Rectal smooth muscle tissue (tissue), 1 donor: ENCODE results near the gene CD226.
"Not testable (repeated sequence)": the region's sequence is repeated elsewhere in the genome, so short reads cannot be mapped to it uniquely, and the experiment has no call there.

Source experiments
- H3K27ac ChIP-seq: one replicate; pipeline ENCODE4 v1.7.0; 2013; ENCODE audit warnings: low read depth, low read length, inconsistent platforms
- H3K27me3 ChIP-seq: one replicate; pipeline ENCODE4 v1.7.0; 2013; ENCODE audit warnings: low read length; ENCODE audit not compliant: control insufficient read depth, insufficient read depth
- H3K36me3 ChIP-seq: one replicate; pipeline ENCODE4 v1.7.0; 2013; ENCODE audit warnings: low read length; ENCODE audit not compliant: control insufficient read depth, insufficient read depth
- H3K4me1 ChIP-seq: one replicate; pipeline ENCODE4 v1.7.0; 2013; ENCODE audit warnings: low read length; ENCODE audit not compliant: control insufficient read depth, insufficient read depth
- H3K4me3 ChIP-seq: one replicate; pipeline ENCODE4 v1.7.0; 2013; ENCODE audit warnings: low read length
- H3K9ac ChIP-seq: one replicate; pipeline ENCODE4 v1.7.0; 2013; ENCODE audit warnings: low read length

The CD226 gene

GRCh38 chr18:69935319-69936190 is 12.1 kb downstream of the CD226 start:
- Histone ChIP-seq H3K27ac (no peak overlapping the region), H3K4me1 (no peaks in the 10 kb centered on the region), H3K9ac (no peak overlapping the region), H3K4me3 (no peak overlapping the region), H3K27me3 (no peaks in the 10 kb centered on the region), H3K36me3 (no peaks in the 10 kb centered on the region)

- no peaks in the 10 kb centered on the region for H3K4me1 ChIP-seq
- no peak overlapping the region for H3K9ac ChIP-seq
- H3K36me3 ChIP-seq: no peaks in the 10 kb centered on the region
- no peak overlapping the region for H3K27ac ChIP-seq
- no peak overlapping the region for H3K4me3 ChIP-seq
- H3K27me3 ChIP-seq: no peaks in the 10 kb centered on the region
Observed at GRCh38 chr18:69934601-69935265, 12.9 kb downstream of the CD226 start.

GRCh38 chr18:69929041-69929774 is 18.5 kb downstream of the CD226 start:
- no peak overlapping the region for H3K9ac ChIP-seq
- no peaks in the 10 kb centered on the region for H3K4me1 ChIP-seq
- H3K27me3 ChIP-seq: no peaks in the 10 kb centered on the region
- no peaks in the 10 kb centered on the region for H3K36me3 ChIP-seq
- no peak overlapping the region for H3K4me3 ChIP-seq
- no peak overlapping the region for H3K27ac ChIP-seq

- H3K27me3 ChIP-seq: no peaks in the 10 kb centered on the region
- H3K4me3 ChIP-seq: no peak overlapping the region
- no peak overlapping the region for H3K27ac ChIP-seq
- H3K9ac ChIP-seq: no peak overlapping the region
- H3K36me3 ChIP-seq: no peaks in the 10 kb centered on the region
- H3K4me1 ChIP-seq: no peaks in the 10 kb centered on the region
Observed at GRCh38 chr18:69916412-69916811, 31.3 kb downstream of the CD226 start.

GRCh38 chr18:69908838-69909237 is 38.8 kb downstream of the CD226 start:
- H3K4me3 ChIP-seq: no peak overlapping the region
- H3K9ac ChIP-seq: no peak overlapping the region
- no peaks in the 10 kb centered on the region for H3K4me1 ChIP-seq
- no peaks in the 10 kb centered on the region for H3K27me3 ChIP-seq
- H3K36me3 ChIP-seq: no peaks in the 10 kb centered on the region
- no peak overlapping the region for H3K27ac ChIP-seq

- H3K9ac ChIP-seq: no peak overlapping the region
- H3K36me3 ChIP-seq: no peaks in the 10 kb centered on the region
- H3K4me3 ChIP-seq: no peak overlapping the region
- H3K4me1 ChIP-seq: no peaks in the 10 kb centered on the region
- no peak overlapping the region for H3K27ac ChIP-seq
- no peaks in the 10 kb centered on the region for H3K27me3 ChIP-seq
Observed at GRCh38 chr18:69906765-69907164, 40.9 kb downstream of the CD226 start.

GRCh38 chr18:69900941-69901340 is 46.7 kb downstream of the CD226 start:
- no peaks in the 10 kb centered on the region for H3K36me3 ChIP-seq
- H3K9ac ChIP-seq: no peak overlapping the region
- no peak overlapping the region for H3K27ac ChIP-seq
- H3K4me3 ChIP-seq: no peak overlapping the region
- H3K4me1 ChIP-seq: no peaks in the 10 kb centered on the region
- no peaks in the 10 kb centered on the region for H3K27me3 ChIP-seq

GRCh38 chr18:69899154-69899923 is 48.3 kb downstream of the CD226 start:
- not testable (repeated sequence) for H3K27ac ChIP-seq, H3K36me3 ChIP-seq, H3K4me1 ChIP-seq, H3K9ac ChIP-seq, H3K4me3 ChIP-seq, H3K27me3 ChIP-seq

- no peak overlapping the region for H3K4me3 ChIP-seq
- no peak overlapping the region for H3K9ac ChIP-seq
- H3K4me1 ChIP-seq: no peaks in the 10 kb centered on the region
- H3K27me3 ChIP-seq: no peaks in the 10 kb centered on the region
- no peak overlapping the region for H3K27ac ChIP-seq
- no peaks in the 10 kb centered on the region for H3K36me3 ChIP-seq
Observed at GRCh38 chr18:69898241-69898861, 49.3 kb downstream of the CD226 start.

GRCh38 chr18:69897397-69898108 is 50.1 kb downstream of the CD226 start:
- Histone ChIP-seq H3K9ac (no peak overlapping the region), H3K27me3 (no peaks in the 10 kb centered on the region), H3K27ac (no peak overlapping the region), H3K4me3 (no peak overlapping the region), H3K4me1 (no peaks in the 10 kb centered on the region), H3K36me3 (no peaks in the 10 kb centered on the region)
